ENCODE data around the gene ALG8. TPM values are rescaled to one million over a fixed set of nuclear protein-coding genes. Genes with fewer than 3 reads are reported as not detected.
A peak's percentile ranks its signal among the peaks of the same experiment; 100 is the strongest.

Gene ALG8
- total RNA-seq, 1 experiment from 2014 or later: 97.0 TPM

DNA sequence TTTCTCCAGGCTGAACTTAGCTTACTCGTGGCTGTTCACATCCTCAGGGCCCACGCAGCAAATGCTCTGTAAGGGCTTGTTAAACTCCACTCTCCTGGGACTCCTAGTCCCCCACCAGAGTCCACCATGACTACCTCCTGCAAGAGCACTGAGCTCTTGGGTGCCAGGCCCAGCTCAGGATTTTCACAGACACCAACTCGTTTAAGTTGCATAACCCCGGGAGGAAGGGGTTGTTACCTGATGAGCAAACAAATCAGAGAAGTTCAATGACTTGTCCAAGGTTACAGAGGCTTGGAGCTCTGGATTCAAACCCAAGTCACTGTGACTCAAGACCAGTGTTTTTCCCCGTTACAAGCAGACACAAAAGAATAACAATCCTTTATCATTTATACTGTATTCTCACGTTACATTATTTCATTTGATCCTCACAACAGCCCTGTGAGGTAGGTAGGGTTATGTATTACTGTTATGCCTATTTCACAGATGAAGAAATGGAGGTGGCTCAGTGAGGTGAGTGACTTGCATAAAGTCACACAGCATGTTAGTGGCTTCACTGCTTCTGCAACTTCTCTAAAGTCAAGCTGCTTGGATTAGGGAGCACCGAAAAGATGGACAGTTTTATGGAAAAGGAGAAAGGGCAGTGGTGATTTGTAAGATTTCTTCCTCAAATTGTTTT lies 31.6 kb upstream of the ALG8 start:
- H3K9me3 ChIP-seq (ENCODE audit: control insufficient read depth, insufficient read depth, low read depth, low read length): no peaks in the 10 kb centered on the region
- ChIA-PET POLR2A (no interaction called here), CTCF (interaction anchor here (0.5 kb wide), 1 partner anchor 177 kb away, joined by 5 read pairs; the partner anchor contains the start of gene INTS4)
- no peak overlapping the region for H3K27ac ChIP-seq (ENCODE audit: low read length)
- H3K36me3 ChIP-seq (ENCODE audit: control insufficient read depth, insufficient read depth, low read length): no peaks in the 10 kb centered on the region
- no TSS peak for BruUV-seq (replicated peaks)
- H3K4me1 ChIP-seq (ENCODE audit: control insufficient read depth, insufficient read depth, low read length): no peaks in the 10 kb centered on the region
- ATAC-seq (peak; percentile 5; the same call in 1 of the 2 replicates), DNase-seq (ENCODE audit: low read depth, low spot score) (no peak)
- H3K4me3 ChIP-seq (ENCODE audit: low read depth in 2 of 2, low read length in 2 of 2): no peak overlapping the region
- intact Hi-C loops (cut with micrococcal nuclease; ENCODE audit: unreplicated experiment) (no loop called here), in situ Hi-C loops (cut with HindIII; ENCODE audit: low pct_unique_long_range_greater_than_20kb, low sequenced_read_pairs) (no loop called here)
- H3K27me3 ChIP-seq (ENCODE audit: control insufficient read depth, insufficient read depth, low read length): no peaks in the 10 kb centered on the region
- TF ChIP-seq SIN3A (IDR thresholded peaks at IDR 0.05; ENCODE audit: borderline replicate concordance, insufficient read depth, low read depth, low read length) (no peak), POLR2AphosphoS5 (IDR thresholded peaks at IDR 0.05; ENCODE audit: low read depth, low read length) (no peak), TCF7L2 (IDR thresholded peaks at IDR 0.05; ENCODE audit: low read depth, low read length) (no peak)
- TF ChIP-seq, protein P1, sequence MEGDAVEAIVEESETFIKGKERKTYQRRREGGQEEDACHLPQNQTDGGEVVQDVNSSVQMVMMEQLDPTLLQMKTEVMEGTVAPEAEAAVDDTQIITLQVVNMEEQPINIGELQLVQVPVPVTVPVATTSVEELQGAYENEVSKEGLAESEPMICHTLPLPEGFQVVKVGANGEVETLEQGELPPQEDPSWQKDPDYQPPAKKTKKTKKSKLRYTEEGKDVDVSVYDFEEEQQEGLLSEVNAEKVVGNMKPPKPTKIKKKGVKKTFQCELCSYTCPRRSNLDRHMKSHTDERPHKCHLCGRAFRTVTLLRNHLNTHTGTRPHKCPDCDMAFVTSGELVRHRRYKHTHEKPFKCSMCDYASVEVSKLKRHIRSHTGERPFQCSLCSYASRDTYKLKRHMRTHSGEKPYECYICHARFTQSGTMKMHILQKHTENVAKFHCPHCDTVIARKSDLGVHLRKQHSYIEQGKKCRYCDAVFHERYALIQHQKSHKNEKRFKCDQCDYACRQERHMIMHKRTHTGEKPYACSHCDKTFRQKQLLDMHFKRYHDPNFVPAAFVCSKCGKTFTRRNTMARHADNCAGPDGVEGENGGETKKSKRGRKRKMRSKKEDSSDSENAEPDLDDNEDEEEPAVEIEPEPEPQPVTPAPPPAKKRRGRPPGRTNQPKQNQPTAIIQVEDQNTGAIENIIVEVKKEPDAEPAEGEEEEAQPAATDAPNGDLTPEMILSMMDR (IDR thresholded peaks at IDR 0.05): no peak
- TF ChIP-seq, protein P2, sequence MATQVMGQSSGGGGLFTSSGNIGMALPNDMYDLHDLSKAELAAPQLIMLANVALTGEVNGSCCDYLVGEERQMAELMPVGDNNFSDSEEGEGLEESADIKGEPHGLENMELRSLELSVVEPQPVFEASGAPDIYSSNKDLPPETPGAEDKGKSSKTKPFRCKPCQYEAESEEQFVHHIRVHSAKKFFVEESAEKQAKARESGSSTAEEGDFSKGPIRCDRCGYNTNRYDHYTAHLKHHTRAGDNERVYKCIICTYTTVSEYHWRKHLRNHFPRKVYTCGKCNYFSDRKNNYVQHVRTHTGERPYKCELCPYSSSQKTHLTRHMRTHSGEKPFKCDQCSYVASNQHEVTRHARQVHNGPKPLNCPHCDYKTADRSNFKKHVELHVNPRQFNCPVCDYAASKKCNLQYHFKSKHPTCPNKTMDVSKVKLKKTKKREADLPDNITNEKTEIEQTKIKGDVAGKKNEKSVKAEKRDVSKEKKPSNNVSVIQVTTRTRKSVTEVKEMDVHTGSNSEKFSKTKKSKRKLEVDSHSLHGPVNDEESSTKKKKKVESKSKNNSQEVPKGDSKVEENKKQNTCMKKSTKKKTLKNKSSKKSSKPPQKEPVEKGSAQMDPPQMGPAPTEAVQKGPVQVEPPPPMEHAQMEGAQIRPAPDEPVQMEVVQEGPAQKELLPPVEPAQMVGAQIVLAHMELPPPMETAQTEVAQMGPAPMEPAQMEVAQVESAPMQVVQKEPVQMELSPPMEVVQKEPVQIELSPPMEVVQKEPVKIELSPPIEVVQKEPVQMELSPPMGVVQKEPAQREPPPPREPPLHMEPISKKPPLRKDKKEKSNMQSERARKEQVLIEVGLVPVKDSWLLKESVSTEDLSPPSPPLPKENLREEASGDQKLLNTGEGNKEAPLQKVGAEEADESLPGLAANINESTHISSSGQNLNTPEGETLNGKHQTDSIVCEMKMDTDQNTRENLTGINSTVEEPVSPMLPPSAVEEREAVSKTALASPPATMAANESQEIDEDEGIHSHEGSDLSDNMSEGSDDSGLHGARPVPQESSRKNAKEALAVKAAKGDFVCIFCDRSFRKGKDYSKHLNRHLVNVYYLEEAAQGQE (IDR thresholded peaks at IDR 0.05; ENCODE audit: insufficient read depth in 1 of 2, low read depth in 2 of 2, low read length in 1 of 2): no peak

DNA sequence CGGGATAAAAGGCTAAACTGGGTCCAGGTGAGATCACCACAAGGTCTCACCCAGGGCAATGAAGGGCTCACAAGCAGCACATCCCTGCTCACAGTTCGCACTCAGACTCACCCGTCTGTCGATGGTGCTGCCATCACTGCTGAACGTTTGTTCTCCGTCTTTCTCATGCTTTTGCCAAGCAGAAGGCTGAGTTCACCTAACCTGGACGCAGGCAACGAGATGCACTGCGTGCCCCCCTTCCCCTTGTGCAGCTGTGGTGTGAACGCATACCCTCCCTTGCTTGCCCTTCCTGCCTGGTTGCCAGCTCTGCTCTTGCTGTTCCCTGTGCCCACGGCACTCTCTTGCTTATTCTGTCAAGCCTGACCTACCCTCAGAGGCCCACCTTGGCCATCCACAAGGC lies 31.0 kb upstream of the ALG8 start:
- H3K4me1 ChIP-seq (ENCODE audit: control insufficient read depth, insufficient read depth, low read length): no peaks in the 10 kb centered on the region
- ATAC-seq (peak; percentile 19; the same call in 1 of the 2 replicates), DNase-seq (ENCODE audit: low read depth, low spot score) (no peak)
- no peak overlapping the region for H3K4me3 ChIP-seq (ENCODE audit: low read depth in 2 of 2, low read length in 2 of 2)
- CTCF ChIA-PET: interaction anchor here (0.6 kb wide), 1 partner anchor 79 kb away, joined by 7 read pairs; no protein-coding TSS in a partner anchor
- BruUV-seq (replicated peaks): no TSS peak
- in situ Hi-C loops (cut with HindIII; ENCODE audit: low pct_unique_long_range_greater_than_20kb, low sequenced_read_pairs) (no loop called here), intact Hi-C loops (cut with micrococcal nuclease; ENCODE audit: unreplicated experiment) (no loop called here)
- no peaks in the 10 kb centered on the region for H3K9me3 ChIP-seq (ENCODE audit: control insufficient read depth, insufficient read depth, low read depth, low read length)
- TF ChIP-seq, protein P2 (IDR thresholded peaks at IDR 0.05; ENCODE audit: insufficient read depth in 1 of 2, low read depth in 2 of 2, low read length in 1 of 2): no peak
- TF ChIP-seq TCF7L2 (IDR thresholded peaks at IDR 0.05; ENCODE audit: low read depth, low read length): no peak
- TF ChIP-seq, protein P1 (IDR thresholded peaks at IDR 0.05): no peak
- TF ChIP-seq SIN3A (IDR thresholded peaks at IDR 0.05; ENCODE audit: borderline replicate concordance, insufficient read depth, low read depth, low read length): no peak
- no peak for TF ChIP-seq POLR2AphosphoS5 (IDR thresholded peaks at IDR 0.05; ENCODE audit: low read depth, low read length)
- H3K36me3 ChIP-seq (ENCODE audit: control insufficient read depth, insufficient read depth, low read length): no peaks in the 10 kb centered on the region
- no peaks in the 10 kb centered on the region for H3K27me3 ChIP-seq (ENCODE audit: control insufficient read depth, insufficient read depth, low read length)
- POLR2A ChIA-PET: no interaction called here
- no peak overlapping the region for H3K27ac ChIP-seq (ENCODE audit: low read length)

Data from Panc1 (cell line).